ENCODE data around the gene HNRNPH1.

DNA sequence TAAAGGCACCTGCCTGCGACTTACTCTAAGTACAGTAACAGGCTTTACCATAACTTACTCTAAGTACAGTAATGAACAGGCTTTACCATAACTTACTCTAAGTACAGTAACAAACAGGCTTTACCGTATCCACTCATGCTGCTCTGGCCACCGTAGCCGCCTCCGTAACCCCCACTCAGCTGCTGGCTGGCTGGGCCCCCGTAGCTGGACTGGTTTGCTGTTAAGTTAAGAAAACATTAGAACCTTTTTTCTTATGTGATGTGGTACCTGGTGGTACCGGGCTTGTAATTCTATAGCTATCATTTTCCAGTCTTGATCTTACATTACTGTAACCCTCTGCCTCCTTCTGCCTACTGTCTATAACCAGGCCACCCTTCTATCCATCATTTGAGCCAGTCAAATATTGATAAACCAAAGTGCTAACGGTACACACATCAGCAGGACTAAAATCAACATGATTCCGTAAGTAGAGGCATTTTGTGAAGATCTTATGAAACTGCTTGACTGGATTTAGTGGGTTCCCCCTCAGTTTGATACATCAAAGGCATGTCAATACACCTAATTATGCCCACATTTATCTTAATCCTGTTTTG is 7.4 kb downstream of the HNRNPH1 start:
- TF ChIP-seq, protein P1, sequence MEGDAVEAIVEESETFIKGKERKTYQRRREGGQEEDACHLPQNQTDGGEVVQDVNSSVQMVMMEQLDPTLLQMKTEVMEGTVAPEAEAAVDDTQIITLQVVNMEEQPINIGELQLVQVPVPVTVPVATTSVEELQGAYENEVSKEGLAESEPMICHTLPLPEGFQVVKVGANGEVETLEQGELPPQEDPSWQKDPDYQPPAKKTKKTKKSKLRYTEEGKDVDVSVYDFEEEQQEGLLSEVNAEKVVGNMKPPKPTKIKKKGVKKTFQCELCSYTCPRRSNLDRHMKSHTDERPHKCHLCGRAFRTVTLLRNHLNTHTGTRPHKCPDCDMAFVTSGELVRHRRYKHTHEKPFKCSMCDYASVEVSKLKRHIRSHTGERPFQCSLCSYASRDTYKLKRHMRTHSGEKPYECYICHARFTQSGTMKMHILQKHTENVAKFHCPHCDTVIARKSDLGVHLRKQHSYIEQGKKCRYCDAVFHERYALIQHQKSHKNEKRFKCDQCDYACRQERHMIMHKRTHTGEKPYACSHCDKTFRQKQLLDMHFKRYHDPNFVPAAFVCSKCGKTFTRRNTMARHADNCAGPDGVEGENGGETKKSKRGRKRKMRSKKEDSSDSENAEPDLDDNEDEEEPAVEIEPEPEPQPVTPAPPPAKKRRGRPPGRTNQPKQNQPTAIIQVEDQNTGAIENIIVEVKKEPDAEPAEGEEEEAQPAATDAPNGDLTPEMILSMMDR (IDR thresholded peaks at IDR 0.05; ENCODE audit: low read depth, low read length, poor library complexity, severe bottlenecking) = no peak
- TF ChIP-seq EZH2phosphoT487 (IDR thresholded peaks at IDR 0.05; ENCODE audit: borderline replicate concordance, low read length) = no peak
